ENCODE results near the gene SMURF1. TPM values are rescaled to one million over a fixed set of nuclear protein-coding genes. Genes with fewer than 3 reads are reported as not detected.

SMURF1 gene
- total and polyA plus RNA-seq, 10 donors = 2.5 to 29.0 (median 21.0) TPM

GRCh38 chr7:98988641-98989040 lies 155.3 kb downstream of the SMURF1 start:
- 89 to 97% (median 95%) methylated on average over 15 of the region's 15 CpGs for WGBS, 5 donors
- Histone ChIP-seq H3K27me3 (replicated peaks in 1 of 7) (no peaks in the 10 kb centered on the region), H3K36me3 (peaks cover 10 to 100% (median 94%) of the 10 kb centered on the region in 6 donors), H3K4me1 (no peaks in the 10 kb centered on the region), H3K9me3 (peaks cover 0 to 11% (median 4%) of the 10 kb centered on the region in 8 donors), H3K4me3 (no peak overlapping the region), H3K27ac (no peak overlapping the region)
- DNase-seq = peak; percentile 47
- TF ChIP-seq POLR2A (IDR thresholded peaks at IDR 0.05) (no peak), POLR2AphosphoS5 (IDR thresholded peaks at IDR 0.05) (no peak)
- TF ChIP-seq, protein P1, sequence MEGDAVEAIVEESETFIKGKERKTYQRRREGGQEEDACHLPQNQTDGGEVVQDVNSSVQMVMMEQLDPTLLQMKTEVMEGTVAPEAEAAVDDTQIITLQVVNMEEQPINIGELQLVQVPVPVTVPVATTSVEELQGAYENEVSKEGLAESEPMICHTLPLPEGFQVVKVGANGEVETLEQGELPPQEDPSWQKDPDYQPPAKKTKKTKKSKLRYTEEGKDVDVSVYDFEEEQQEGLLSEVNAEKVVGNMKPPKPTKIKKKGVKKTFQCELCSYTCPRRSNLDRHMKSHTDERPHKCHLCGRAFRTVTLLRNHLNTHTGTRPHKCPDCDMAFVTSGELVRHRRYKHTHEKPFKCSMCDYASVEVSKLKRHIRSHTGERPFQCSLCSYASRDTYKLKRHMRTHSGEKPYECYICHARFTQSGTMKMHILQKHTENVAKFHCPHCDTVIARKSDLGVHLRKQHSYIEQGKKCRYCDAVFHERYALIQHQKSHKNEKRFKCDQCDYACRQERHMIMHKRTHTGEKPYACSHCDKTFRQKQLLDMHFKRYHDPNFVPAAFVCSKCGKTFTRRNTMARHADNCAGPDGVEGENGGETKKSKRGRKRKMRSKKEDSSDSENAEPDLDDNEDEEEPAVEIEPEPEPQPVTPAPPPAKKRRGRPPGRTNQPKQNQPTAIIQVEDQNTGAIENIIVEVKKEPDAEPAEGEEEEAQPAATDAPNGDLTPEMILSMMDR (IDR thresholded peaks at IDR 0.05 in 8 of 11, conservative IDR thresholded peaks at IDR 0.05 in 3 of 11) = no peak
- intact Hi-C loops (cut with DNase I; ENCODE audit: low total_unique reads) = no loop called here

GRCh38 chr7:98985945-98986344 lies 158.0 kb downstream of the SMURF1 start:
- Histone ChIP-seq H3K27ac (no peak overlapping the region), H3K4me3 (no peak overlapping the region), H3K9me3 (peaks cover 0 to 11% (median 4%) of the 10 kb centered on the region in 8 donors), H3K27me3 (replicated peaks in 1 of 7) (no peaks in the 10 kb centered on the region), H3K4me1 (no peaks in the 10 kb centered on the region), H3K36me3 (peaks cover 10 to 100% (median 94%) of the 10 kb centered on the region in 6 donors)
- intact Hi-C loops (cut with DNase I; ENCODE audit: low total_unique reads) = no loop called here
- no peak for DNase-seq
- TF ChIP-seq, protein P1 (IDR thresholded peaks at IDR 0.05 in 8 of 11, conservative IDR thresholded peaks at IDR 0.05 in 3 of 11) = no peak
- no peak for TF ChIP-seq POLR2A (IDR thresholded peaks at IDR 0.05)
- no peak for TF ChIP-seq POLR2AphosphoS5 (IDR thresholded peaks at IDR 0.05)

DNA sequence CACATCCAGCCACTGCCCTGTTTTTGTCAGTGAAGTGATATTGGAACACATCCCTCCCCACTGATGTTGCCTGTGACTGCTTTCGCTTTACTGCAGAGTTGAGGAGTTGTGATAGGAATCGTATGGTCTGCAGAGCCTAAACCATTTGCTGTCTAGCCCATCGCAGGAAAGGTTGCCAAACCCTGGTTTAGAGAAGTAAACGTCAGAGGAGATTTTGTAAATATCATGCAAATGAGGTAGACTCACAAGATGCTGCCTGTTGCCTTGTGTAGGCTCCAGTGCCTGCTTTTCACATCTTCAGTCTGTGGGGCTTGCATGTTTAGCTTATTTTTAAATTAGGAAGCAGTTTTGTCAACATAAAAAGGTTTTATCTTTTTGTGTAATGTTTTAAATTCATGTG lies 158.5 kb downstream of the SMURF1 start:
- intact Hi-C loops (cut with DNase I; ENCODE audit: low total_unique reads) = no loop called here
- H3K9me3 ChIP-seq = peaks cover 0 to 11% (median 4%) of the 10 kb centered on the region in 8 donors
- WGBS, 5 donors = 62 to 87% (median 69%) methylated on average over 4 of the region's 4 CpGs
- no peaks in the 10 kb centered on the region for H3K4me1 ChIP-seq
- no peak for TF ChIP-seq POLR2AphosphoS5 (IDR thresholded peaks at IDR 0.05)
- no peak for TF ChIP-seq POLR2A (IDR thresholded peaks at IDR 0.05)
- TF ChIP-seq, protein P1 (IDR thresholded peaks at IDR 0.05 in 8 of 11, conservative IDR thresholded peaks at IDR 0.05 in 3 of 11) = no peak
- H3K36me3 ChIP-seq = peaks cover 10 to 100% (median 94%) of the 10 kb centered on the region in 6 donors
- no peak overlapping the region for H3K4me3 ChIP-seq
- H3K27me3 ChIP-seq (replicated peaks in 1 of 7) = no peaks in the 10 kb centered on the region
- DNase-seq = peak; percentile 32
- no peak overlapping the region for H3K27ac ChIP-seq

- intact Hi-C loops (cut with DNase I; ENCODE audit: low total_unique reads) = no loop called here
- Histone ChIP-seq H3K9me3 (peaks cover 0 to 11% (median 4%) of the 10 kb centered on the region in 8 donors), H3K27me3 (replicated peaks in 1 of 7) (no peaks in the 10 kb centered on the region), H3K4me3 (no peak overlapping the region), H3K27ac (no peak overlapping the region), H3K4me1 (no peaks in the 10 kb centered on the region), H3K36me3 (peaks cover 9 to 100% (median 94%) of the 10 kb centered on the region in 6 donors)
- TF ChIP-seq POLR2AphosphoS5 (IDR thresholded peaks at IDR 0.05) = no peak
- no peak for TF ChIP-seq POLR2A (IDR thresholded peaks at IDR 0.05)
- TF ChIP-seq, protein P1 (IDR thresholded peaks at IDR 0.05 in 8 of 11, conservative IDR thresholded peaks at IDR 0.05 in 3 of 11) = no peak
- 94 to 97% (median 95%) methylated on average over 11 of the region's 11 CpGs for WGBS, 5 donors
- DNase-seq = no peak
Observed at GRCh38 chr7:98984126-98984525, 159.8 kb downstream of the SMURF1 start.
